HG03103 (cell line): ENCODE measurements around the gene CYLD.

Source experiments
- ATAC-seq: cut with Tn5 transposase; IDR thresholded peaks from one replicate; pipeline ENCODE4 v1.9.1; 2021; ENCODE audit warnings: low read depth; ENCODE audit not compliant: unreplicated experiment

CYLD gene

GRCh38 chr16:50814052-50814451 lies 72.2 kb downstream of the CYLD start:
- no peak for ATAC-seq

GRCh38 chr16:50814541-50814940 lies 72.7 kb downstream of the CYLD start:
- no peak for ATAC-seq

GRCh38 chr16:50815382-50815781 lies 73.5 kb downstream of the CYLD start:
- no peak for ATAC-seq

- no peak for ATAC-seq
Observed at GRCh38 chr16:50816901-50817555, 75.1 kb downstream of the CYLD start.

- no peak for ATAC-seq
Observed at GRCh38 chr16:50818380-50818779, 76.5 kb downstream of the CYLD start.

- ATAC-seq = no peak
Observed at GRCh38 chr16:50819706-50820105, 77.8 kb downstream of the CYLD start.

GRCh38 chr16:50820225-50820624 lies 78.3 kb downstream of the CYLD start:
- ATAC-seq = no peak

GRCh38 chr16:50821586-50821985 lies 79.7 kb downstream of the CYLD start:
- ATAC-seq = no peak

- no peak for ATAC-seq
Observed at GRCh38 chr16:50822671-50823070, 80.8 kb downstream of the CYLD start.

- no peak for ATAC-seq
Observed at GRCh38 chr16:50826797-50827316, 85.0 kb downstream of the CYLD start.

GRCh38 chr16:50828164-50828702 lies 86.3 kb downstream of the CYLD start:
- no peak for ATAC-seq

- no peak for ATAC-seq
Observed at GRCh38 chr16:50830698-50831097, 88.8 kb downstream of the CYLD start.

GRCh38 chr16:50831751-50832150 lies 89.9 kb downstream of the CYLD start:
- ATAC-seq = no peak

- ATAC-seq = no peak
Observed at GRCh38 chr16:50833929-50834328, 92.0 kb downstream of the CYLD start.

- ATAC-seq = no peak
Observed at GRCh38 chr16:50834701-50835100, 92.8 kb downstream of the CYLD start.

GRCh38 chr16:50835358-50836060 lies 93.6 kb downstream of the CYLD start:
- ATAC-seq = no peak

GRCh38 chr16:50836121-50836621 lies 94.3 kb downstream of the CYLD start:
- ATAC-seq = no peak

- no peak for ATAC-seq
Observed at GRCh38 chr16:50837324-50837723, 95.4 kb downstream of the CYLD start.

GRCh38 chr16:50838165-50838564 lies 96.3 kb downstream of the CYLD start:
- no peak for ATAC-seq

GRCh38 chr16:50838885-50839284 lies 97.0 kb downstream of the CYLD start:
- ATAC-seq = no peak

GRCh38 chr16:50839356-50839755 lies 97.5 kb downstream of the CYLD start:
- no peak for ATAC-seq
